Measurements from ENCODE around the gene RAP2A. TPM values are rescaled to one million over a fixed set of nuclear protein-coding genes. Genes with fewer than 3 reads are reported as not detected.

Gene RAP2A
- total and polyA plus RNA-seq, 2 donors from 2014 or later, result 7.4 to 25.5 TPM

- Histone ChIP-seq H3K9ac (ENCODE audit: low read length in 3 of 3) (peak overlapping the region; percentile 65 to 87 (median 68)), H3K9me3 (ENCODE audit: control insufficient read depth in 2 of 3, insufficient read depth in 1 of 3, low read length in 3 of 3) (no peaks in the 10 kb centered on the region), H3K4me1 (ENCODE audit: control insufficient read depth in 2 of 3, insufficient read depth in 2 of 3, low read depth in 1 of 3, low read length in 3 of 3) (peaks cover 3 to 5% (median 4%) of the 10 kb centered on the region in 3 donors), H3K4me3 (ENCODE audit: low read length in 3 of 3) (peak overlapping the region; percentile 83 to 94 (median 93)), H3K27ac (ENCODE audit: low read depth in 2 of 2, low read length in 2 of 2) (no peak overlapping the region), H3K36me3 (ENCODE audit: control insufficient read depth in 2 of 3, insufficient read depth in 3 of 3, low read length in 3 of 3) (peaks cover 0 to 2% (median 0%) of the 10 kb centered on the region in 3 donors), H3K27me3 (ENCODE audit: control insufficient read depth, insufficient read depth, low read length) (no peaks in the 10 kb centered on the region)
- intact Hi-C loops (cut with DNase I), result no loop called here
- DNase-seq (no peak), FAIRE-seq (peak; percentile 19)
- TF ChIP-seq, protein P1, sequence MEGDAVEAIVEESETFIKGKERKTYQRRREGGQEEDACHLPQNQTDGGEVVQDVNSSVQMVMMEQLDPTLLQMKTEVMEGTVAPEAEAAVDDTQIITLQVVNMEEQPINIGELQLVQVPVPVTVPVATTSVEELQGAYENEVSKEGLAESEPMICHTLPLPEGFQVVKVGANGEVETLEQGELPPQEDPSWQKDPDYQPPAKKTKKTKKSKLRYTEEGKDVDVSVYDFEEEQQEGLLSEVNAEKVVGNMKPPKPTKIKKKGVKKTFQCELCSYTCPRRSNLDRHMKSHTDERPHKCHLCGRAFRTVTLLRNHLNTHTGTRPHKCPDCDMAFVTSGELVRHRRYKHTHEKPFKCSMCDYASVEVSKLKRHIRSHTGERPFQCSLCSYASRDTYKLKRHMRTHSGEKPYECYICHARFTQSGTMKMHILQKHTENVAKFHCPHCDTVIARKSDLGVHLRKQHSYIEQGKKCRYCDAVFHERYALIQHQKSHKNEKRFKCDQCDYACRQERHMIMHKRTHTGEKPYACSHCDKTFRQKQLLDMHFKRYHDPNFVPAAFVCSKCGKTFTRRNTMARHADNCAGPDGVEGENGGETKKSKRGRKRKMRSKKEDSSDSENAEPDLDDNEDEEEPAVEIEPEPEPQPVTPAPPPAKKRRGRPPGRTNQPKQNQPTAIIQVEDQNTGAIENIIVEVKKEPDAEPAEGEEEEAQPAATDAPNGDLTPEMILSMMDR (IDR thresholded peaks at IDR 0.05; ENCODE audit: borderline replicate concordance, extremely low read depth, insufficient read depth), result no peak
Measured at GRCh38 chr13:97435323-97435722, 1.4 kb downstream of the RAP2A start.

DNA sequence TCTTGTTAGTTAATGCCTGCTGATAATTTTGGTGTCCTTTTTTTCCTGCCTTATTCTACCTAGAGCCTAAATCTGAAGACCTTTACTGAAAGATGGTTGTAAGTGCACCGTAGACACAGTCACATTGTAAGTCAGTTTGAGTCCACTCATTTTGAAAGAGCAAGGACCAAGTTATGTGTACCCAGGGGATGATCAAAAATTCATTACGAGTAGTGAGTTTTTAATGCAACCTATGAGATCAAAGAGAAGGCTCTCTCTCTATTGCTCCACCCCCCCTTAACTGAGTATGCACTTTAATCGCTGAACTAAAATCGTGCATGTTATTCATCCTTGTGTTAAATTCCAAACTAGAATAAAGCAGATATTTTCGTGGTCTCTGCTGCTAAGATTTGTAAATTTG, 1.8 kb downstream of the RAP2A start:
- FAIRE-seq (no peak), DNase-seq (peak in 1 of 5 donors; percentile 33)
- H3K4me1 ChIP-seq (ENCODE audit: control insufficient read depth in 2 of 3, insufficient read depth in 2 of 3, low read depth in 1 of 3, low read length in 3 of 3), result peaks cover 3 to 5% (median 4%) of the 10 kb centered on the region in 3 donors
- no peaks in the 10 kb centered on the region for H3K9me3 ChIP-seq (ENCODE audit: control insufficient read depth in 2 of 3, insufficient read depth in 1 of 3, low read length in 3 of 3)
- peak overlapping the region; percentile 58 to 94 (median 62) for H3K4me3 ChIP-seq (ENCODE audit: low read length in 3 of 3)
- H3K36me3 ChIP-seq (ENCODE audit: control insufficient read depth in 2 of 3, insufficient read depth in 3 of 3, low read length in 3 of 3), result peaks cover 0 to 2% (median 0%) of the 10 kb centered on the region in 3 donors
- no peak overlapping the region for H3K27ac ChIP-seq (ENCODE audit: low read depth in 2 of 2, low read length in 2 of 2)
- no peaks in the 10 kb centered on the region for H3K27me3 ChIP-seq (ENCODE audit: control insufficient read depth, insufficient read depth, low read length)
- intact Hi-C loops (cut with DNase I), result no loop called here
- TF ChIP-seq, protein P1 (IDR thresholded peaks at IDR 0.05; ENCODE audit: borderline replicate concordance, extremely low read depth, insufficient read depth), result no peak
- peak overlapping the region in 2 of 3 donors; percentile 14 to 48 for H3K9ac ChIP-seq (ENCODE audit: low read length in 3 of 3)

- Histone ChIP-seq H3K9ac (ENCODE audit: low read length in 3 of 3) (no peak overlapping the region), H3K4me1 (ENCODE audit: control insufficient read depth in 2 of 3, insufficient read depth in 2 of 3, low read depth in 1 of 3, low read length in 3 of 3) (peaks cover 3 to 5% (median 4%) of the 10 kb centered on the region in 3 donors), H3K36me3 (ENCODE audit: control insufficient read depth in 2 of 3, insufficient read depth in 3 of 3, low read length in 3 of 3) (peaks cover 0 to 2% (median 0%) of the 10 kb centered on the region in 3 donors), H3K27me3 (ENCODE audit: control insufficient read depth, insufficient read depth, low read length) (no peaks in the 10 kb centered on the region), H3K9me3 (ENCODE audit: control insufficient read depth in 2 of 3, insufficient read depth in 1 of 3, low read length in 3 of 3) (no peaks in the 10 kb centered on the region), H3K27ac (ENCODE audit: low read depth in 2 of 2, low read length in 2 of 2) (no peak overlapping the region), H3K4me3 (ENCODE audit: low read length in 3 of 3) (peak overlapping the region; percentile 2 to 62 (median 9))
- DNase-seq (no peak), FAIRE-seq (no peak)
- intact Hi-C loops (cut with DNase I), result no loop called here
- TF ChIP-seq, protein P1 (IDR thresholded peaks at IDR 0.05; ENCODE audit: borderline replicate concordance, extremely low read depth, insufficient read depth), result no peak
Measured at GRCh38 chr13:97436845-97437244, 2.9 kb downstream of the RAP2A start.

DNA sequence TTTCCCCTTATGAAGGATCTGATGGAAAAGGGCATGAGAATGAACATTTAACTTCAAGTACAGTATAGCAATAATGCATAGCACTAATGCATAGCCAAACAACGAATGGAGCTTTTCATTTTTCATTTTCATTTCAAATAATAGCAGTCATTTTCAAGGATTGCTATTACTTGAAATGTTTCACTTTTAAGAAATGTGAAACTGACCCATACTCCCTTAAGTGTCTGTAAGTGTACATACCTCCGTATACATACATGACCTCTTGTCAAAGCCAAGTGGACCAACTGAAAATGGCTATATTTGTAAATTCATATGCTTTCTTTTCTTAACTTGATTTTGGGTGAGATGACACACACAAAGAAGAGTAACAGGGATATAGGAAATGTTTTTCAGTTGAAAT, 3.8 kb downstream of the RAP2A start:
- no peak overlapping the region for H3K27ac ChIP-seq (ENCODE audit: low read depth in 2 of 2, low read length in 2 of 2)
- H3K9me3 ChIP-seq (ENCODE audit: control insufficient read depth in 2 of 3, insufficient read depth in 1 of 3, low read length in 3 of 3), result no peaks in the 10 kb centered on the region
- DNase-seq, result no peak
- H3K4me1 ChIP-seq (ENCODE audit: control insufficient read depth in 2 of 3, insufficient read depth in 2 of 3, low read depth in 1 of 3, low read length in 3 of 3), result peaks cover 3 to 5% (median 4%) of the 10 kb centered on the region in 3 donors
- H3K36me3 ChIP-seq (ENCODE audit: control insufficient read depth in 2 of 3, insufficient read depth in 3 of 3, low read length in 3 of 3), result peaks cover 0 to 2% (median 0%) of the 10 kb centered on the region in 3 donors
- TF ChIP-seq, protein P1 (IDR thresholded peaks at IDR 0.05; ENCODE audit: borderline replicate concordance, extremely low read depth, insufficient read depth), result no peak
- intact Hi-C loops (cut with DNase I), result no loop called here
- no peak overlapping the region for H3K9ac ChIP-seq (ENCODE audit: low read length in 3 of 3)
- H3K4me3 ChIP-seq (ENCODE audit: low read length in 3 of 3), result no peak overlapping the region
- FAIRE-seq, result no peak
- H3K27me3 ChIP-seq (ENCODE audit: control insufficient read depth, insufficient read depth, low read length), result no peaks in the 10 kb centered on the region
